Trophoblast cell (in vitro differentiated cells and primary cell): ENCODE data around the gene KATNBL1.

ENCODE experiments used
- DNase-seq, 2 donors: peaks; one replicate each; pipeline ENCODE4 v3.0.0-alpha.2; 2016
- H2AFZ ChIP-seq: 2 replicates; pipeline ENCODE4 v1.6.1; 2013; ENCODE audit warnings: low read length, moderate library complexity, mild to moderate bottlenecking; ENCODE audit not compliant: insufficient read depth, poor library complexity
- H2AK5ac ChIP-seq: 2 replicates; pipeline ENCODE4 v1.6.1; 2013; ENCODE audit warnings: mild to moderate bottlenecking, low read length
- H2BK120ac ChIP-seq: 2 replicates; pipeline ENCODE4 v1.6.1; 2013; ENCODE audit warnings: low read length, mild to moderate bottlenecking, moderate library complexity; ENCODE audit not compliant: insufficient read depth, poor library complexity
- H2BK12ac ChIP-seq: 2 replicates; pipeline ENCODE4 v1.6.1; 2013; ENCODE audit warnings: mild to moderate bottlenecking, low read length, moderate library complexity
- H2BK5ac ChIP-seq: 2 replicates; pipeline ENCODE4 v1.6.1; 2013; ENCODE audit warnings: low read length, low read depth, moderate library complexity, mild to moderate bottlenecking; ENCODE audit not compliant: poor library complexity
- H3K14ac ChIP-seq: 2 replicates; pipeline ENCODE4 v1.6.1; 2013; ENCODE audit warnings: mild to moderate bottlenecking, low read length
- H3K18ac ChIP-seq: 2 replicates; pipeline ENCODE4 v1.6.1; 2013; ENCODE audit warnings: mild to moderate bottlenecking, low read length
- H3K23ac ChIP-seq: 2 replicates; pipeline ENCODE4 v1.6.1; 2013; ENCODE audit warnings: low read length
- H3K27ac ChIP-seq: 2 replicates; pipeline ENCODE4 v1.5.1; 2013; ENCODE audit warnings: low read depth, mild to moderate bottlenecking, inconsistent platforms, low read length, moderate library complexity
- H3K27me3 ChIP-seq: 2 replicates; pipeline ENCODE4 v1.6.1; 2013; ENCODE audit warnings: inconsistent platforms, mild to moderate bottlenecking, low read length, moderate library complexity; ENCODE audit not compliant: insufficient read depth
- H3K36me3 ChIP-seq, 2 experiments: 1 replicate in 1 of 2; 2 replicates in 1 of 2; pipeline ENCODE4 v1.6.1; 2013; ENCODE audit warnings: low read length in 2 of 2, mild to moderate bottlenecking in 2 of 2, moderate library complexity in 1 of 2; ENCODE audit not compliant: insufficient read depth in 2 of 2, control insufficient read depth in 1 of 2
- H3K4ac ChIP-seq: 2 replicates; pipeline ENCODE4 v1.6.1; 2013; ENCODE audit warnings: low read depth, mild to moderate bottlenecking, low read length, moderate library complexity
- H3K4me1 ChIP-seq, 2 experiments: 1 replicate in 1 of 2; 2 replicates in 1 of 2; pipeline ENCODE4 v1.6.1; 2013; ENCODE audit warnings: low read length in 2 of 2, mild to moderate bottlenecking in 2 of 2, moderate library complexity in 1 of 2; ENCODE audit not compliant: insufficient read depth in 2 of 2, control insufficient read depth in 1 of 2
- H3K4me2 ChIP-seq: 2 replicates; pipeline ENCODE4 v1.6.1; 2013; ENCODE audit warnings: inconsistent platforms, mild to moderate bottlenecking, low read length, moderate library complexity
- H3K4me3 ChIP-seq: 2 replicates; pipeline ENCODE4 v1.5.1; 2013; ENCODE audit warnings: mild to moderate bottlenecking, low read depth, low read length, inconsistent platforms
- H3K79me1 ChIP-seq: one replicate; pipeline ENCODE4 v1.6.1; 2013; ENCODE audit warnings: low read length
- H3K79me2 ChIP-seq: 2 replicates; pipeline ENCODE4 v1.6.1; 2013; ENCODE audit warnings: low read length, mild to moderate bottlenecking; ENCODE audit not compliant: control insufficient read depth, insufficient read depth, poor library complexity
- H3K9ac ChIP-seq: 2 replicates; pipeline ENCODE4 v1.6.1; 2013; ENCODE audit warnings: mild to moderate bottlenecking, low read length
- H3K9me3 ChIP-seq: 2 replicates; pipeline ENCODE4 v1.6.1; 2013; ENCODE audit warnings: low read depth, mild to moderate bottlenecking, control low read depth, inconsistent platforms, low read length; ENCODE audit not compliant: insufficient read depth
- H4K12ac ChIP-seq: 2 replicates; pipeline ENCODE4 v1.6.1; 2013; ENCODE audit warnings: low read depth, mild to moderate bottlenecking, low read length, moderate library complexity
- H4K8ac ChIP-seq: 2 replicates; pipeline ENCODE4 v1.6.1; 2013; ENCODE audit warnings: low read depth, mild to moderate bottlenecking, low read length, moderate library complexity
- H4K91ac ChIP-seq: one replicate; pipeline ENCODE4 v1.6.1; 2013; ENCODE audit warnings: low read depth, mild to moderate bottlenecking, low read length, moderate library complexity
- WGBS: extraction: QIAGEN DNeasy Blood & Tissue Kit; methylation state at CpG from one replicate; pipeline ENCODE4 v1.1.7; 2013; ENCODE audit warnings: missing lambda C conversion rate; ENCODE audit not compliant: insufficient read length, insufficient coverage; ENCODE audit errors: extremely low coverage; 5-methylcytosine and 5-hydroxymethylcytosine counted together

KATNBL1 gene

DNA sequence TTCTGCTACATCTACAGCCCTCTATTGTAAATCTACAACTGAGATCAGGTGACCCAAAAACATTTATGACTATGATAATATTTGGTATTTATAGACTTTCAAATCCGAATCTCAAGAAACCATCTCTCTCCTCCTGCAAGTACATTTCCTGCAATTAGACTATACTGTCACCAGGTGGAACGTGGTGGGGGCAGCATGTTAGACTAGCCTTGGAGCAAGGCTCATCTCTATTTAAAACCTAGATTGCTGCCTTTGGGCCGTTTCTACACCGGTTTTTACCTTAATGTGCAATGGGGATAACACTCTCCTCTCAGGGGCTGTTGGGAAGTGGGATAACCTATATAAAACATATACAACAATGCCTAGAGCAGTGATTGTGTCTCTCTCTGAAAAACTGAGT lies 3.8 kb upstream of the KATNBL1 start:
- H3K4ac ChIP-seq, result no peak overlapping the region
- H4K8ac ChIP-seq, result no peak overlapping the region
- H3K23ac ChIP-seq, result no peak overlapping the region
- H4K91ac ChIP-seq, result no peak overlapping the region
- H2BK5ac ChIP-seq, result no peak overlapping the region
- H2BK120ac ChIP-seq, result no peak overlapping the region
- H3K18ac ChIP-seq, result no peak overlapping the region
- H4K12ac ChIP-seq, result no peak overlapping the region
- H3K79me1 ChIP-seq, result peaks cover 3% of the 10 kb centered on the region
- no peak overlapping the region for H3K4me2 ChIP-seq
- H2AFZ ChIP-seq, result no peak overlapping the region
- H2AK5ac ChIP-seq, result no peak overlapping the region
- no peak overlapping the region for H3K9ac ChIP-seq
- no peaks in the 10 kb centered on the region for H3K27me3 ChIP-seq
- H3K9me3 ChIP-seq, result no peaks in the 10 kb centered on the region
- H3K79me2 ChIP-seq, result peaks cover 3% of the 10 kb centered on the region
- H3K4me3 ChIP-seq, result no peak overlapping the region
- peaks cover 0 to 3% of the 10 kb centered on the region in 2 experiments for H3K4me1 ChIP-seq
- no peak overlapping the region for H3K14ac ChIP-seq
- no peak overlapping the region for H3K27ac ChIP-seq
- no peak overlapping the region for H2BK12ac ChIP-seq
- DNase-seq, result no peak
- no CpG with 5 or more reads among the region's 4 CpGs for WGBS
- H3K36me3 ChIP-seq, result no peaks in the 10 kb centered on the region

DNA sequence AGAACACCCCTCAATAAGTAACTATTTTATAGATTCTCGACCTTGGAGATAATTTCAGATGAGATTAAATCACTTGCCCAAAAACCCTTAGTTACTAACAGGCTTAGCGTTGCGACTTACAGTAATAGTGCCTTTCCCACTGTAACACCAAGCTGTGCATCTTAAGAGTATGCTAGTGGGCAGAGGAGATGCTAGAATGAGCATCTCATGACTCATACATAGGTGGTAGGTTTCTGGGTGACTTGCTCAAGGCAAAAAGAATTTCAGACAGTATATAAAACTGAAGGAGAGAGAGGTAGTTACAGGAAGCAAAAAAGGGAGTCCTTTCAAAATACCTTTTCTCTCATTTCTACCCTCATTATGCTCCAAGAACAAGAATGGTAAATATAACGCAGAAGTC lies 3.9 kb downstream of the KATNBL1 start:
- no CpG with 5 or more reads among the region's 4 CpGs for WGBS

DNA sequence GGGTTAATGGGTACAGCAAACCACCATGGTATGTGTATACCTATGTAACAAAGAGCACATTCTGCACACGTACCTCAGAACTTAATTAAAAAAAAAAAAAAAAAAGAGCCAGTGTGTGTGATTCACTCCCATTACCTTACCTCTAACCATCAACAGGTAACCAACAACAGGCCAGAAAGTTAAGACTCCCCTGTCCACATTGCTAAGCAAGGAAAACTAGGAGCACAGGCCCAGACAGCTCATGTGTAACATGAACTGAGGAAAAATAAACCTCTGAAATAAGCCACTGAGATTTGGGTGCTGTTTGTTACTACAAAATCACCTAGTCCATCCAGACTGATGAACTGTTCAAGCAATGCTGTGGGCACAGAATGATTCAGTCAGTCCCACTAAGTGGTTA lies 6.0 kb downstream of the KATNBL1 start:
- WGBS, result no CpG with 5 or more reads among the region's 1 CpG
- peaks cover 6% of the 10 kb centered on the region for H3K79me2 ChIP-seq

More for the DNA sequence above, 3.9 kb downstream of the KATNBL1 start:
- Histone ChIP-seq H4K91ac (no peak overlapping the region), H4K8ac (no peak overlapping the region), H2BK12ac (no peak overlapping the region), H3K9ac (no peak overlapping the region), H2BK120ac (no peak overlapping the region), H4K12ac (no peak overlapping the region), H3K14ac (no peak overlapping the region), H3K4ac (peak overlapping the region; percentile 67), H3K79me2 (peaks cover 9% of the 10 kb centered on the region), H2AK5ac (no peak overlapping the region), H3K4me1 (peaks cover 0 to 2% of the 10 kb centered on the region in 2 experiments), H2AFZ (no peak overlapping the region), H3K4me3 (no peak overlapping the region), H3K27me3 (no peaks in the 10 kb centered on the region), H3K4me2 (no peak overlapping the region), H3K9me3 (no peaks in the 10 kb centered on the region), H3K27ac (no peak overlapping the region), H3K23ac (no peak overlapping the region), H3K36me3 (peaks cover 2 to 3% of the 10 kb centered on the region in 2 experiments), H2BK5ac (no peak overlapping the region), H3K79me1 (peaks cover 3% of the 10 kb centered on the region), H3K18ac (no peak overlapping the region)
- DNase-seq, result no peak

DNA sequence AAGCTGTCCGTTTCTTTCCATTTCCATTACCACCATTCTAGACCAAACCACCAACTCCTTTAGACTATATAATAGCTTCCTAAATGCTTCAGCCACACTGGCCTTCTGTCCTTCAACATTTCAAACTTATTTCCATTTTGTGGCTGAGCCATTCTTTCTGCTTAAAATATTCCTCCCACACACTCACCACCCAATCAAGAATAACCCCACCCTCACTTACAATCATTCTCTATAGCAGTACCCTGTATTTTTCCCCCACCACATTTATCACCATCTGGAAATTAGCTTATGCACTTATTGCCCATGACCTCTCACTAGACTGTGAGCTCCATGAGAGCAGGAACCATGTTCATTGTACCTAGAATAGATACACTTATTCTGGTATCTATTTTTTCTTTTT lies 6.6 kb downstream of the KATNBL1 start:
- Histone ChIP-seq H4K8ac (no peak overlapping the region), H2BK12ac (no peak overlapping the region), H3K79me2 (peaks cover 6% of the 10 kb centered on the region), H3K4me2 (no peak overlapping the region), H3K4me3 (no peak overlapping the region), H4K91ac (no peak overlapping the region), H4K12ac (no peak overlapping the region), H3K9ac (no peak overlapping the region), H3K36me3 (peaks cover 9% of the 10 kb centered on the region in 2 experiments), H2AK5ac (no peak overlapping the region), H3K27me3 (no peaks in the 10 kb centered on the region), H3K9me3 (no peaks in the 10 kb centered on the region), H3K4me1 (peaks cover 0 to 2% of the 10 kb centered on the region in 2 experiments), H3K79me1 (no peaks in the 10 kb centered on the region), H3K27ac (no peak overlapping the region), H2BK120ac (no peak overlapping the region), H3K14ac (no peak overlapping the region), H2BK5ac (no peak overlapping the region), H3K18ac (no peak overlapping the region), H2AFZ (no peak overlapping the region), H3K4ac (peak overlapping the region; percentile 9), H3K23ac (no peak overlapping the region)
- WGBS, result no CpG with 5 or more reads among the region's 1 CpG
- no peak for DNase-seq

More for the DNA sequence above, 6.0 kb downstream of the KATNBL1 start:
- no peak for DNase-seq
- Histone ChIP-seq H3K4me2 (no peak overlapping the region), H2BK120ac (no peak overlapping the region), H4K91ac (no peak overlapping the region), H4K12ac (no peak overlapping the region), H3K9me3 (no peaks in the 10 kb centered on the region), H3K4me3 (no peak overlapping the region), H3K4ac (peak overlapping the region; percentile 94), H3K18ac (no peak overlapping the region), H4K8ac (no peak overlapping the region), H3K27ac (no peak overlapping the region), H2BK5ac (no peak overlapping the region), H3K23ac (no peak overlapping the region), H3K14ac (no peak overlapping the region), H2AK5ac (no peak overlapping the region), H3K36me3 (peaks cover 8 to 9% of the 10 kb centered on the region in 2 experiments), H3K27me3 (no peaks in the 10 kb centered on the region), H3K79me1 (no peaks in the 10 kb centered on the region), H3K4me1 (peaks cover 0 to 2% of the 10 kb centered on the region in 2 experiments), H2BK12ac (no peak overlapping the region), H2AFZ (no peak overlapping the region), H3K9ac (no peak overlapping the region)
